Neural cell (in vitro differentiated cells): ENCODE data around the gene SSC5D. TPM values are rescaled to one million over a fixed set of nuclear protein-coding genes. Genes with fewer than 3 reads are reported as not detected.

ENCODE experiments used
- H2AFZ ChIP-seq: fragments of 200-600, 300-800 bp; sonication (generic), shearing (Covaris generic); 2 replicates; pipeline ENCODE4 v1.6.0; 2014; ENCODE audit warnings: low read depth, mild to moderate bottlenecking, antibody characterized with exemption, low read length, moderate library complexity
- H3F3A ChIP-seq: fragments of 200-600 bp; shearing (Covaris generic); 2 replicates; pipeline ENCODE4 v1.6.1; 2016; ENCODE audit warnings: mild to moderate bottlenecking, moderate library complexity, mixed read lengths, antibody characterized with exemption, low read length; ENCODE audit not compliant: insufficient read depth, poor library complexity, severe bottlenecking
- H3K27ac ChIP-seq: fragments of 200-600, 300-800 bp; sonication (generic), shearing (Covaris generic); 2 replicates; pipeline ENCODE4 v1.5.1; 2014; ENCODE audit warnings: mild to moderate bottlenecking, low read length, moderate library complexity
- H3K27me3 ChIP-seq: fragments of 300-800, 200-600 bp; sonication (generic), shearing (Covaris generic); 2 replicates; pipeline ENCODE4 v1.6.0; 2014; ENCODE audit warnings: mild to moderate bottlenecking, low read depth, low read length, moderate library complexity; ENCODE audit not compliant: insufficient read depth
- H3K36me3 ChIP-seq: fragments of 300-800, 200-600 bp; sonication (generic), shearing (Covaris generic); 2 replicates; pipeline ENCODE4 v1.5.1; 2014; ENCODE audit warnings: mild to moderate bottlenecking, antibody characterized with exemption, low read length, moderate library complexity; ENCODE audit not compliant: insufficient read depth
- H3K4me2 ChIP-seq: fragments of 300-800, 200-600 bp; sonication (generic), shearing (Covaris generic); 2 replicates; pipeline ENCODE4 v1.6.0; 2014; ENCODE audit warnings: mild to moderate bottlenecking, low read length
- H3K4me3 ChIP-seq: fragments of 300-800, 200-600 bp; sonication (generic), shearing (Covaris generic); 2 replicates; pipeline ENCODE4 v1.5.1; 2014; ENCODE audit warnings: mild to moderate bottlenecking, low read length, moderate library complexity
- H3K79me2 ChIP-seq: fragments of 200-600 bp; shearing (Covaris generic); replicated peaks from 2 replicates; pipeline ENCODE4 v1.6.0; 2014; ENCODE audit warnings: mild to moderate bottlenecking, low read length, moderate library complexity; ENCODE audit not compliant: insufficient read depth
- H3K9ac ChIP-seq: fragments of 300-800, 200-600 bp; sonication (generic), shearing (Covaris generic); 2 replicates; pipeline ENCODE4 v1.6.1; 2016; ENCODE audit warnings: mild to moderate bottlenecking, low read length, mixed read lengths
- H3K9me2 ChIP-seq: fragments of 200-600 bp; shearing (Covaris generic); 2 replicates; pipeline ENCODE4 v1.6.1; 2016; ENCODE audit warnings: mild to moderate bottlenecking, low read length, mixed read lengths; ENCODE audit not compliant: insufficient read depth
- H3K9me3 ChIP-seq: fragments of 200-600, 300-800 bp; sonication (generic), shearing (Covaris generic); 2 replicates; pipeline ENCODE4 v1.6.1; 2016; ENCODE audit warnings: mild to moderate bottlenecking, mixed run types, low read length, moderate library complexity, mixed read lengths
- H4K20me1 ChIP-seq: fragments of 200-600 bp; shearing (Covaris generic); 2 replicates; pipeline ENCODE4 v1.6.1; 2016; ENCODE audit warnings: mild to moderate bottlenecking, mixed run types; ENCODE audit not compliant: insufficient read depth
- CTCF ChIP-seq: fragments of 450-650 bp; IDR thresholded peaks from 2 replicates; pipeline ENCODE4 v1.5.1; 2014; ENCODE audit warnings: antibody characterized with exemption, mild to moderate bottlenecking, moderate library complexity; ENCODE audit not compliant: poor library complexity, severe bottlenecking
- EP300 ChIP-seq: fragments of 450-650 bp; conservative IDR thresholded peaks from 2 replicates; pipeline ENCODE4 v1.6.1; 2014; ENCODE audit warnings: antibody characterized with exemption, mild to moderate bottlenecking, moderate library complexity; ENCODE audit not compliant: poor library complexity, severe bottlenecking
- EZH2 ChIP-seq: fragments of 200-600, 300-800 bp; shearing (Covaris generic), sonication (generic); IDR thresholded peaks from 2 replicates; pipeline ENCODE4 v1.6.1; 2014; ENCODE audit warnings: antibody characterized with exemption, low read length, borderline replicate concordance, mild to moderate bottlenecking; ENCODE audit not compliant: insufficient read depth, poor library complexity, severe bottlenecking
- MXI1 ChIP-seq: fragments of 450-650 bp; conservative IDR thresholded peaks from 2 replicates; pipeline ENCODE4 v1.6.1; 2014; ENCODE audit warnings: antibody characterized with exemption, mild to moderate bottlenecking; ENCODE audit not compliant: poor library complexity, severe bottlenecking
- POLR2AphosphoS5 ChIP-seq: IDR thresholded peaks from 2 replicates; pipeline ENCODE4 v1.6.1; 2012
- RAD21 ChIP-seq: fragments of 450-650 bp; conservative IDR thresholded peaks from 2 replicates; pipeline ENCODE4 v1.6.1; 2014; ENCODE audit warnings: antibody characterized with exemption, mild to moderate bottlenecking, moderate library complexity
- REST ChIP-seq: IDR thresholded peaks from 2 replicates; pipeline ENCODE4 v1.6.1; 2012; ENCODE audit warnings: borderline replicate concordance
- SMC3 ChIP-seq: fragments of 450-650 bp; conservative IDR thresholded peaks from 2 replicates; pipeline ENCODE4 v1.6.1; 2014; ENCODE audit warnings: antibody characterized with exemption, mild to moderate bottlenecking, moderate library complexity; ENCODE audit not compliant: poor library complexity
- TAF1 ChIP-seq: IDR thresholded peaks from 2 replicates; pipeline ENCODE4 v1.6.1; 2012; ENCODE audit warnings: low read depth
- polyA plus RNA-seq: library from polyadenylated mRNA; depleted of rRNA; stranded (reverse); fragments of >200 nt; gene quantifications from 2 replicates; pipeline ENCODE4 v1.2.3, GENCODE V29; 2014

Gene SSC5D
- polyA plus RNA-seq, 1 donor from 2014 or later = 0.45 TPM

GRCh38 chr19:55554741-55555152 is 66.5 kb downstream of the SSC5D start:
- Histone ChIP-seq H3F3A (no peaks in the 10 kb centered on the region), H3K36me3 (no peaks in the 10 kb centered on the region), H2AFZ (no peak overlapping the region), H4K20me1 (no peaks in the 10 kb centered on the region), H3K79me2 (no peaks in the 10 kb centered on the region), H3K4me2 (no peak overlapping the region), H3K9ac (no peak overlapping the region), H3K9me3 (no peaks in the 10 kb centered on the region), H3K4me3 (no peak overlapping the region), H3K27ac (no peak overlapping the region), H3K9me2 (no peaks in the 10 kb centered on the region), H3K27me3 (no peaks in the 10 kb centered on the region)
- no peak for TF ChIP-seq EZH2
- TF ChIP-seq CTCF = no peak
- TF ChIP-seq TAF1 = no peak

GRCh38 chr19:55559684-55560083 is 71.4 kb downstream of the SSC5D start:
- Histone ChIP-seq H3K4me2 (no peak overlapping the region), H3F3A (no peaks in the 10 kb centered on the region), H2AFZ (no peak overlapping the region), H3K79me2 (no peaks in the 10 kb centered on the region), H3K27ac (no peak overlapping the region), H4K20me1 (no peaks in the 10 kb centered on the region), H3K36me3 (no peaks in the 10 kb centered on the region), H3K9ac (no peak overlapping the region), H3K27me3 (no peaks in the 10 kb centered on the region), H3K4me3 (no peak overlapping the region), H3K9me2 (no peaks in the 10 kb centered on the region), H3K9me3 (no peaks in the 10 kb centered on the region)
- no peak for TF ChIP-seq EP300

- H3K27ac ChIP-seq = no peak overlapping the region
- H3K4me3 ChIP-seq = no peak overlapping the region
- no peaks in the 10 kb centered on the region for H3K9me3 ChIP-seq
- H3K4me2 ChIP-seq = no peak overlapping the region
- no peaks in the 10 kb centered on the region for H3K27me3 ChIP-seq
- H3K9ac ChIP-seq = no peak overlapping the region
- H4K20me1 ChIP-seq = no peaks in the 10 kb centered on the region
- TF ChIP-seq CTCF = no peak
- TF ChIP-seq MXI1 = no peak
- TF ChIP-seq REST = no peak
- TF ChIP-seq SMC3 = no peak
- no peak for TF ChIP-seq EP300
- no peak for TF ChIP-seq TAF1
- no peak for TF ChIP-seq RAD21
- TF ChIP-seq EZH2 = no peak
- no peak for TF ChIP-seq POLR2AphosphoS5
- no peaks in the 10 kb centered on the region for H3K79me2 ChIP-seq
- no peaks in the 10 kb centered on the region for H3K36me3 ChIP-seq
- H3F3A ChIP-seq = no peaks in the 10 kb centered on the region
- no peaks in the 10 kb centered on the region for H3K9me2 ChIP-seq
- H2AFZ ChIP-seq = no peak overlapping the region
Measured at GRCh38 chr19:55563261-55563690, 75.0 kb downstream of the SSC5D start.
